Breast epithelium (tissue), 3 donors: ENCODE data around the gene PRDM11.

Experiments
- CTCF ChIP-seq, 3 donors: fragments of 450-650 bp; IDR thresholded peaks; one replicate each; pipeline ENCODE4 v1.5.1; 2016 to 2017; ENCODE audit warnings: antibody characterized with exemption in 3 of 3, mild to moderate bottlenecking in 3 of 3, moderate library complexity in 3 of 3
- POLR2A ChIP-seq: fragments of 450-650 bp; IDR thresholded peaks from one replicate; pipeline ENCODE4 v1.6.1; 2016; ENCODE audit warnings: antibody characterized with exemption, mild to moderate bottlenecking, moderate library complexity
- POLR2AphosphoS5 ChIP-seq, 3 donors: sonication (generic); formaldehyde crosslinking; IDR thresholded peaks; one replicate each; pipeline ENCODE4 v1.6.1; 2017; ENCODE audit warnings: antibody characterized with exemption in 3 of 3

DNA sequence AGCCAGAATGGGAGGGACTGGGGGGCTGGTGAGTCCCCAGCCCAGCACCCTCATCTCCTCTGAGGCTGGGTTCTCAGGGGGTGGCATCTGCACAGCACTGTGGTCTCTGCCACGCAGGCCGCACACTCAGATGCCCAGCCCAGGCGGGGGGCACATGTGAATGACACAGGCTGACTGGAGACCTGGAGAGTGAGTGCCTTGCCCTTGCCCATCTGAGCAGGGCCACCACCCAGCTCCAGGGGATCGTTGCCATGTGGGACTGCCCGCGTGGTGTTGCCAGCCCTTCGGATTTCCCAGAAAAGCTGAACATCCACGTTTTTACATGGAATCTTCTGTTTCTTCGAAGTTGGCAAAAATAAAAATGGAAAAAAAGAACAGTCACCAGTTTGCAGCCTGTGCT is 18.9 kb downstream of the PRDM11 start:
- TF ChIP-seq CTCF (IDR thresholded peaks at IDR 0.05), result no peak
- TF ChIP-seq POLR2A, result no peak
- no peak for TF ChIP-seq POLR2AphosphoS5 (IDR thresholded peaks at IDR 0.05)
